Endothelial cell of umbilical vein (primary cell): ENCODE measurements around the gene LRP11. TPM values are rescaled to one million over a fixed set of nuclear protein-coding genes. Genes with fewer than 3 reads are reported as not detected.

Experiments
- BruUV-seq: library from RNA; stranded (reverse); fragments of 400-500 nt; replicated peaks from 2 replicates; lab custom pipeline; 2021; lab: Mats Ljungman, UMichigan
- CTCF ChIA-PET: fragments of 300-600, 350-600 bp; sonication (Branson Sonifier 250); formaldehyde crosslinking; loops from one replicate; lab custom pipeline; 2021; ENCODE audit warnings: antibody characterized with exemption, inconsistent platforms; lab: Charles Lee
- POLR2A ChIA-PET: fragments of 300-600, 350-600 bp; sonication (Branson Sonifier 250); formaldehyde crosslinking; loops from one replicate; lab custom pipeline; 2021; ENCODE audit warnings: antibody characterized with exemption, inconsistent platforms; lab: Charles Lee
- DNase-seq: peaks from one replicate; pipeline ENCODE4 v3.0.0-alpha.2; 2011; ENCODE audit warnings: low read depth, low spot score
- FAIRE-seq: peaks from 2 replicates; lab custom pipeline; 2011; peaks lifted over from hg19 to GRCh38; lab: Jason Lieb, UNC
- H2AFZ ChIP-seq: 2 replicates; pipeline ENCODE4 v1.6.0; 2012; ENCODE audit warnings: low read depth, low read length, control low read depth, inconsistent platforms
- H3K27ac ChIP-seq: 2 replicates; pipeline ENCODE4 v1.5.1; 2011; ENCODE audit warnings: low read depth, mild to moderate bottlenecking, control low read depth, low read length, moderate library complexity; ENCODE audit not compliant: insufficient read depth
- H3K27me3 ChIP-seq, 2 experiments: 2 replicates each; pipeline versions ENCODE4 v1.6.0 to v1.6.1; 2011; ENCODE audit warnings: low read length in 2 of 2, mixed read lengths in 1 of 2; ENCODE audit not compliant: control insufficient read depth in 2 of 2, insufficient read depth in 2 of 2
- H3K36me3 ChIP-seq, 2 experiments: 2 replicates in 1 of 2; 3 replicates in 1 of 2; pipeline ENCODE4 v1.5.1; 2011; ENCODE audit warnings: low read length in 2 of 2, mild to moderate bottlenecking in 1 of 2, moderate library complexity in 1 of 2; ENCODE audit not compliant: control insufficient read depth in 2 of 2, insufficient read depth in 2 of 2; ENCODE audit errors: extremely low read depth in 1 of 2
- H3K4me1 ChIP-seq: 3 replicates; pipeline ENCODE4 v1.5.1; 2011; ENCODE audit warnings: mild to moderate bottlenecking, low read length; ENCODE audit not compliant: control insufficient read depth, insufficient read depth; ENCODE audit errors: extremely low read depth
- H3K4me2 ChIP-seq: 2 replicates; pipeline ENCODE4 v1.6.1; 2011; ENCODE audit warnings: low read length, control low read depth, mixed read lengths; ENCODE audit not compliant: insufficient read depth
- H3K4me3 ChIP-seq, 3 experiments: fragments of 200-600 bp in 1 of 3; sonication (generic), shearing (Covaris generic) in 1 of 3; replicated peaks in 1 of 3; 2 replicates each; pipeline ENCODE4 v1.5.1; 2011 to 2016; ENCODE audit warnings: control low read depth in 3 of 3, low read length in 3 of 3, mild to moderate bottlenecking in 2 of 3, inconsistent platforms in 1 of 3, low read depth in 1 of 3, moderate library complexity in 1 of 3; ENCODE audit not compliant: insufficient read depth in 1 of 3
- H3K79me2 ChIP-seq: 2 replicates; pipeline ENCODE4 v1.6.0; 2012; ENCODE audit warnings: low read length, inconsistent platforms; ENCODE audit not compliant: control insufficient read depth, insufficient read depth
- H3K9ac ChIP-seq: replicated peaks from 2 replicates; pipeline ENCODE3; 2011; ENCODE audit warnings: low read length, control low read depth; ENCODE audit not compliant: insufficient read depth; ENCODE audit errors: extremely low read depth
- H3K9me1 ChIP-seq: replicated peaks from 3 replicates; pipeline ENCODE4 v1.6.0; 2011; ENCODE audit warnings: mild to moderate bottlenecking, low read length; ENCODE audit not compliant: control insufficient read depth, insufficient read depth; ENCODE audit errors: extremely low read depth
- H3K9me3 ChIP-seq: replicated peaks from 2 replicates; pipeline ENCODE4 v1.5.1; 2012; ENCODE audit warnings: low read length, inconsistent platforms; ENCODE audit not compliant: control insufficient read depth, insufficient read depth
- H4K20me1 ChIP-seq: replicated peaks from 2 replicates; pipeline ENCODE3; 2011; ENCODE audit warnings: mild to moderate bottlenecking, low read length; ENCODE audit not compliant: control insufficient read depth, insufficient read depth; ENCODE audit errors: extremely low read depth
- EZH2 ChIP-seq: IDR thresholded peaks from 2 replicates; pipeline ENCODE4 v1.6.1; 2012; ENCODE audit warnings: borderline replicate concordance, low read depth, mild to moderate bottlenecking, moderate library complexity, low read length, inconsistent platforms; ENCODE audit not compliant: severe bottlenecking
- FOS ChIP-seq: IDR thresholded peaks from 2 replicates; pipeline ENCODE4 v1.6.1; 2011; ENCODE audit warnings: mild to moderate bottlenecking, low read length, moderate library complexity, borderline replicate concordance; ENCODE audit not compliant: insufficient read depth
- GATA2 ChIP-seq: IDR thresholded peaks from 2 replicates; pipeline ENCODE4 v1.7.0; 2011; ENCODE audit warnings: low read depth, mild to moderate bottlenecking, moderate library complexity, mixed read lengths, low read length; ENCODE audit not compliant: insufficient read length, insufficient read depth
- JUN ChIP-seq: IDR thresholded peaks from 2 replicates; pipeline ENCODE4 v1.6.1; 2011; ENCODE audit warnings: borderline replicate concordance, low read depth; ENCODE audit not compliant: insufficient read length, insufficient read depth
- MAX ChIP-seq: IDR thresholded peaks from 2 replicates; pipeline ENCODE4 v1.6.1; 2011; ENCODE audit not compliant: insufficient read depth, insufficient read length
- MYC ChIP-seq: IDR thresholded peaks from one replicate; pipeline ENCODE4 v1.6.1; 2011; ENCODE audit warnings: mild to moderate bottlenecking, low read depth, low read length
- POLR2A ChIP-seq: IDR thresholded peaks from 2 replicates; pipeline ENCODE4 v1.6.1; 2012; ENCODE audit warnings: low read depth, mild to moderate bottlenecking, control low read depth, low read length
- POLR2AphosphoS5 ChIP-seq: IDR thresholded peaks from 2 replicates; pipeline ENCODE4 v1.6.1; 2012; ENCODE audit warnings: low read depth, mild to moderate bottlenecking, control low read depth, low read length, moderate library complexity; ENCODE audit not compliant: insufficient read depth
- dilution Hi-C: fragments of 300-500 bp; cut with MboI; formaldehyde crosslinking; loops from one replicate; pipeline ENCODE4 v1.15.0; 2019; ENCODE audit warnings: low sequenced_read_pairs; ENCODE audit not compliant: extremely low pct_ligation_motif_present
- intact Hi-C: fragments of 100-400 bp; cut with micrococcal nuclease; formaldehyde crosslinking; loops from one replicate; pipeline ENCODE4 v1.10.0; 2022
- polyA plus RNA-seq, 4 experiments: library from polyadenylated mRNA; depleted of rRNA in 3 of 4; stranded (reverse) in 3 of 4; unstranded in 1 of 4; fragments of >200 nt; gene quantifications; 2 replicates each; pipeline versions ENCODE4 v1.2.1 to v1.2.3, GENCODE V29; 2011 to 2012; ENCODE audit warnings: missing spikeins in 1 of 4
- total RNA-seq: library from RNA; stranded (reverse); gene quantifications from 2 replicates; pipeline ENCODE4 v1.2.3, GENCODE V29; 2021
- TF ChIP-seq, protein P1 (sequence below), 2 donors: IDR thresholded peaks; 1 replicate in 1 of 2; 2 replicates in 1 of 2; pipeline ENCODE4 v1.5.1; 2011; ENCODE audit warnings: low read length in 2 of 2, mild to moderate bottlenecking in 2 of 2, moderate library complexity in 2 of 2, control low read depth in 1 of 2, inconsistent platforms in 1 of 2, low read depth in 1 of 2; ENCODE audit not compliant: insufficient read depth in 1 of 2; ENCODE audit errors: extremely low read depth in 1 of 2

LRP11 gene
- total and polyA plus RNA-seq, 2 donors (not counting 3 experiments of a cell fraction or from before 2014, with no cell fraction given) = 23.1 to 59.1 TPM

DNA sequence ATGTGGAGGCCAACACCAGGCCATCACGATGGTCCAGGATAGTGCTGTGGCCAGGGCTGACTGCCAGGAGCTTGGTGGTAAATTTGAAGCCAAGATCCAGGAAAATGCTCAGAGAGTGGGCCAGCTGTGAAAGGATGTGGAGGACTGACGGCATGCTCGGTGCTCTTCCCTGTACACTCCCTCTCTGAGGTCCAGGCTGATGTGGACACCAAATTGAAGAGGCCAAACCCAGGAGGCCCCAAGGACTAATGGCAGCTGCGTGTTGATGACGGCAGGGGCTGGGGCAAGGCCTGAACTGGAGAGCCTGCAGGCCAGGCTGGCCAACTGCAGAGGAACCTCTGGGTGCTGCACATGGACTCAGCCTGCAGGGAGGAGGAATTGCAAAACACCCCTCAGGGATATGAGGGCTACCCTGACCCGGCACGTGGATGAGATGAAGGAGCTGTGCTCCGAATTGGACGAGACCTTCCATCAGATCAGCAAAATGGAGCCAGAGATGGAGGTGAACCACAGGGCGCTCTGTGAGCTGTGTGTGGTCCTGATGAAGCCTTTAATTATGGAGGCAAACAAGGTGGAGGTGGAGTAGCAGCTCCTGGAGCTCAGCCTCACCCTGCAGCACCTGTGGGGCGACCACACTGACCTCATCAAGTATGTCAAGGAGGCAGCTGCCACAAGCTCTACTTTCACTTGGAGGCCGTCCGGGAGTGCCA is 40.7 kb upstream of the LRP11 start:
- no TSS peak for BruUV-seq
- intact Hi-C loops (no loop called here), dilution Hi-C loops (no loop called here)
- Histone ChIP-seq H3K9me3 (no peaks in the 10 kb centered on the region), H3K27ac (no peak overlapping the region), H3K27me3 (peaks cover 4 to 15% of the 10 kb centered on the region in 2 experiments), H3K4me2 (no peak overlapping the region), H3K9ac (no peak overlapping the region), H3K36me3 (no peaks in the 10 kb centered on the region), H2AFZ (no peak overlapping the region), H3K4me1 (no peaks in the 10 kb centered on the region), H3K4me3 (no peak overlapping the region), H3K79me2 (no peaks in the 10 kb centered on the region), H4K20me1 (no peaks in the 10 kb centered on the region), H3K9me1 (no peaks in the 10 kb centered on the region)
- CTCF ChIA-PET = interaction anchor here (0.7 to 2.0 kb wide), 10 partner anchors 9 to 64 kb away, joined by 3 to 7 read pairs (median 4); partner anchors contain the start of gene RAET1G
- FAIRE-seq (no peak), DNase-seq (no peak)
- no peak for TF ChIP-seq MAX
- no peak for TF ChIP-seq EZH2
- no peak for TF ChIP-seq JUN
- TF ChIP-seq POLR2AphosphoS5 = no peak
- no peak for TF ChIP-seq MYC
- no peak for TF ChIP-seq POLR2A
- POLR2A ChIA-PET = no interaction called here

DNA sequence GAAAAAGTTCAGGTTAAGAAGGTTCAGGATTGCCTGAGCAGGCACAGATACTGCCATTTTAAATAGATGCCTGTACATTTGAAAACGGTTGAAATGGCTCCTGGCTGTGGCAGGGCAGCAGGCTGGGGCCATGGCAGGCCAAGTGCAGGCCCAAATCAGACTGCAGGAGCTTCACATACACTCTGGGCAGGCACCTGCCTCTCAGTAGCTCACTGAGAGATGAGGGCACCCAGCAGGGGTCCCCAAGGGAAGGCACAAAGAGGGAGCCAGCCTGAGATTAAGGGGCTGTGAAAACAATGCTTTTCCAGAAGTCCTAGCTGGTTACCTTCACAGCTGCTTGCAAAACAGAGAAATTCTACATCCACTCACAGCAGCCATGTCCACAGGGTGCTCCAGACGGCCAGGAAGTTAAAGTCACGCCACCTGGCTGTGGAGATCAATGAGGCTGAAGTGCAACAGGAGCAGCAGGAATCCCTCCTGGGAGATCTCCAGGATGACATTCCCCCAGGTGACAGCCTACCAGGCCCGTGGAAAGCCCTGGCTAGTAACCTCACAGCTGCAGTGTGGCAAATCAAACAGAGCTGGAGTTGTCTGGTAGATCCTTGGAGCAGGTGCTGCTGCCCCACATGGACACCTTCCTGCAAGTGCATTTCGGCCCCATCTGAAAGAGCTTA is 39.9 kb upstream of the LRP11 start:
- intact Hi-C loops (no loop called here), dilution Hi-C loops (no loop called here)
- Histone ChIP-seq H3K9ac (no peak overlapping the region), H4K20me1 (no peaks in the 10 kb centered on the region), H3K27me3 (peaks cover 4 to 15% of the 10 kb centered on the region in 2 experiments), H2AFZ (no peak overlapping the region), H3K4me2 (no peak overlapping the region), H3K36me3 (no peaks in the 10 kb centered on the region), H3K9me3 (no peaks in the 10 kb centered on the region), H3K4me3 (no peak overlapping the region), H3K9me1 (no peaks in the 10 kb centered on the region), H3K79me2 (no peaks in the 10 kb centered on the region), H3K27ac (no peak overlapping the region), H3K4me1 (no peaks in the 10 kb centered on the region)
- POLR2A ChIA-PET = no interaction called here
- no peak for DNase-seq
- CTCF ChIA-PET = interaction anchor here (0.6 to 1.4 kb wide), 8 partner anchors 9 to 57 kb away, joined by 3 to 5 read pairs (median 4); partner anchors contain the start of gene RAET1G
- no peak for FAIRE-seq
- no peak for TF ChIP-seq JUN
- TF ChIP-seq EZH2 = no peak
- no peak for TF ChIP-seq FOS
- no peak for TF ChIP-seq POLR2A
- TF ChIP-seq MAX = no peak
- no peak for TF ChIP-seq POLR2AphosphoS5
- TF ChIP-seq MYC = no peak
- TF ChIP-seq, protein P1, sequence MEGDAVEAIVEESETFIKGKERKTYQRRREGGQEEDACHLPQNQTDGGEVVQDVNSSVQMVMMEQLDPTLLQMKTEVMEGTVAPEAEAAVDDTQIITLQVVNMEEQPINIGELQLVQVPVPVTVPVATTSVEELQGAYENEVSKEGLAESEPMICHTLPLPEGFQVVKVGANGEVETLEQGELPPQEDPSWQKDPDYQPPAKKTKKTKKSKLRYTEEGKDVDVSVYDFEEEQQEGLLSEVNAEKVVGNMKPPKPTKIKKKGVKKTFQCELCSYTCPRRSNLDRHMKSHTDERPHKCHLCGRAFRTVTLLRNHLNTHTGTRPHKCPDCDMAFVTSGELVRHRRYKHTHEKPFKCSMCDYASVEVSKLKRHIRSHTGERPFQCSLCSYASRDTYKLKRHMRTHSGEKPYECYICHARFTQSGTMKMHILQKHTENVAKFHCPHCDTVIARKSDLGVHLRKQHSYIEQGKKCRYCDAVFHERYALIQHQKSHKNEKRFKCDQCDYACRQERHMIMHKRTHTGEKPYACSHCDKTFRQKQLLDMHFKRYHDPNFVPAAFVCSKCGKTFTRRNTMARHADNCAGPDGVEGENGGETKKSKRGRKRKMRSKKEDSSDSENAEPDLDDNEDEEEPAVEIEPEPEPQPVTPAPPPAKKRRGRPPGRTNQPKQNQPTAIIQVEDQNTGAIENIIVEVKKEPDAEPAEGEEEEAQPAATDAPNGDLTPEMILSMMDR (IDR thresholded peaks at IDR 0.05; ENCODE audit: extremely low read depth in 1 of 2, insufficient read depth in 1 of 2, low read depth in 1 of 2, low read length in 2 of 2) = no peak
- TF ChIP-seq GATA2 = no peak
- no TSS peak for BruUV-seq
